ENCODE measurements around the gene KRTAP3-3.

- no peak for TF ChIP-seq CTCF (conservative IDR thresholded peaks at IDR 0.05; ENCODE audit: low read depth in 2 of 2)
- no peak for TF ChIP-seq EZH2 (IDR thresholded peaks at IDR 0.05; ENCODE audit: low read depth, unreplicated experiment)
- no peak for TF ChIP-seq CREB1 (CRISPR knock-in tag; IDR thresholded peaks at IDR 0.05; ENCODE audit: low read depth)
Observed at GRCh38 chr17:40958086-40958953, 35.6 kb downstream of the KRTAP3-3 start.
